Mesenchymal stem cell (in vitro differentiated cells and primary cell): ENCODE results near the gene HDAC4.

Experiments
- DNase-seq: peaks from one replicate; pipeline ENCODE4 v3.0.0-alpha.2; 2013
- H2AFZ ChIP-seq: one replicate; pipeline ENCODE4 v1.6.1; 2013; ENCODE audit warnings: low read depth, mild to moderate bottlenecking, control low read depth, inconsistent platforms, low read length, moderate library complexity
- H2AK5ac ChIP-seq: 2 replicates; pipeline ENCODE4 v1.6.1; 2013; ENCODE audit warnings: low read length, moderate library complexity, mild to moderate bottlenecking, inconsistent platforms; ENCODE audit not compliant: severe bottlenecking
- H2BK120ac ChIP-seq: one replicate; pipeline ENCODE4 v1.6.1; 2013; ENCODE audit warnings: low read depth, mild to moderate bottlenecking, inconsistent platforms, low read length, moderate library complexity
- H2BK12ac ChIP-seq, 2 experiments: one replicate each; pipeline ENCODE4 v1.6.1; 2013; ENCODE audit warnings: inconsistent platforms in 2 of 2, low read length in 2 of 2, mild to moderate bottlenecking in 2 of 2, moderate library complexity in 2 of 2, control low read depth in 1 of 2
- H2BK15ac ChIP-seq: one replicate; pipeline ENCODE4 v1.6.1; 2013; ENCODE audit warnings: mild to moderate bottlenecking, low read depth, inconsistent platforms; ENCODE audit not compliant: poor library complexity, severe bottlenecking
- H2BK5ac ChIP-seq: 2 replicates; pipeline ENCODE4 v1.6.1; 2013; ENCODE audit warnings: low read depth, mild to moderate bottlenecking, low read length, control low read depth, inconsistent platforms; ENCODE audit not compliant: poor library complexity, severe bottlenecking
- H3K14ac ChIP-seq, 2 experiments: one replicate each; pipeline ENCODE4 v1.6.1; 2013; ENCODE audit warnings: inconsistent platforms in 2 of 2, low read length in 2 of 2, control low read depth in 1 of 2, mild to moderate bottlenecking in 1 of 2, moderate library complexity in 1 of 2
- H3K18ac ChIP-seq, 2 experiments: one replicate each; pipeline ENCODE4 v1.6.1; 2013; ENCODE audit warnings: inconsistent platforms in 2 of 2, low read length in 2 of 2, control low read depth in 1 of 2, low read depth in 1 of 2, mild to moderate bottlenecking in 1 of 2
- H3K23ac ChIP-seq, 2 experiments: one replicate each; pipeline ENCODE4 v1.6.1; 2013; ENCODE audit warnings: inconsistent platforms in 2 of 2, low read length in 2 of 2, mild to moderate bottlenecking in 2 of 2, moderate library complexity in 2 of 2, control low read depth in 1 of 2
- H3K27ac ChIP-seq: 2 replicates; pipeline ENCODE4 v1.5.1; 2013; ENCODE audit warnings: mild to moderate bottlenecking, moderate library complexity, low read length, control low read depth, inconsistent platforms; ENCODE audit not compliant: poor library complexity, severe bottlenecking
- H3K27me3 ChIP-seq, 2 experiments: 2 replicates each; pipeline versions ENCODE4 v1.6.1 to v1.7.0; 2013; ENCODE audit warnings: low read length in 2 of 2, mild to moderate bottlenecking in 2 of 2, moderate library complexity in 2 of 2, control low read depth in 1 of 2, inconsistent platforms in 1 of 2; ENCODE audit not compliant: control insufficient read depth in 1 of 2, insufficient read depth in 1 of 2
- H3K36me3 ChIP-seq, 2 experiments: 2 replicates each; pipeline versions ENCODE4 v1.6.1 to v1.7.0; 2013; ENCODE audit warnings: low read length in 2 of 2, control low read depth in 1 of 2, inconsistent platforms in 1 of 2, low read depth in 1 of 2, mild to moderate bottlenecking in 1 of 2; ENCODE audit not compliant: insufficient read depth in 2 of 2, control insufficient read depth in 1 of 2
- H3K4ac ChIP-seq, 2 experiments: one replicate each; pipeline ENCODE4 v1.6.1; 2013; ENCODE audit warnings: inconsistent platforms in 2 of 2, low read length in 2 of 2, mild to moderate bottlenecking in 2 of 2, moderate library complexity in 2 of 2, control low read depth in 1 of 2, low read depth in 1 of 2
- H3K4me1 ChIP-seq: 2 replicates; pipeline ENCODE4 v1.6.1; 2013; ENCODE audit warnings: low read depth, low read length, control low read depth; ENCODE audit not compliant: control insufficient read depth, insufficient read depth
- H3K4me2 ChIP-seq: 2 replicates; pipeline ENCODE4 v1.6.1; 2013; ENCODE audit warnings: low read length, mild to moderate bottlenecking, inconsistent platforms; ENCODE audit not compliant: poor library complexity, severe bottlenecking
- H3K4me3 ChIP-seq, 2 experiments: 2 replicates each; pipeline versions ENCODE4 v1.5.1 to v1.7.0; 2013; ENCODE audit warnings: low read length in 2 of 2, mild to moderate bottlenecking in 2 of 2, control low read depth in 1 of 2, low read depth in 1 of 2; ENCODE audit not compliant: insufficient read depth in 1 of 2
- H3K79me1 ChIP-seq: replicated peaks from 2 replicates; pipeline ENCODE4 v1.6.1; 2013; ENCODE audit warnings: mild to moderate bottlenecking, control low read depth, low read length, inconsistent platforms; ENCODE audit not compliant: poor library complexity, severe bottlenecking
- H3K9ac ChIP-seq: 2 replicates; pipeline ENCODE4 v1.7.0; 2013; ENCODE audit warnings: mild to moderate bottlenecking, low read length, moderate library complexity
- H3K9me3 ChIP-seq: 2 replicates; pipeline ENCODE4 v1.7.0; 2013; ENCODE audit warnings: mild to moderate bottlenecking, low read length; ENCODE audit not compliant: control insufficient read depth
- H4K8ac ChIP-seq: one replicate; pipeline ENCODE4 v1.6.1; 2013; ENCODE audit warnings: inconsistent platforms, mild to moderate bottlenecking, low read length, moderate library complexity
- H4K91ac ChIP-seq: one replicate; pipeline ENCODE4 v1.6.1; 2013; ENCODE audit warnings: mild to moderate bottlenecking, low read length, inconsistent platforms
- WGBS: methylation state at CpG from one replicate; pipeline ENCODE4 v1.1.7; 2013; ENCODE audit warnings: mixed read lengths; 5-methylcytosine and 5-hydroxymethylcytosine counted together

The HDAC4 gene

GRCh38 chr2:239378021-239378917 is 22.6 kb downstream of the HDAC4 start:
- no peak overlapping the region for H2BK12ac ChIP-seq
- WGBS = 95% methylated on average over 36 of the region's 36 CpGs
- H3K27ac ChIP-seq = no peak overlapping the region
- H3K79me1 ChIP-seq = peaks cover 66% of the 10 kb centered on the region
- H2AK5ac ChIP-seq = no peak overlapping the region
- H3K4me3 ChIP-seq = no peak overlapping the region
- no peak overlapping the region for H3K4ac ChIP-seq
- no peak overlapping the region for H3K23ac ChIP-seq
- H2BK120ac ChIP-seq = no peak overlapping the region
- no peak overlapping the region for H3K18ac ChIP-seq
- no peak overlapping the region for H3K4me2 ChIP-seq
- no peak overlapping the region for H2BK5ac ChIP-seq
- no peak for DNase-seq
- no peaks in the 10 kb centered on the region for H3K27me3 ChIP-seq
- no peak overlapping the region for H4K91ac ChIP-seq
- H2BK15ac ChIP-seq = no peak overlapping the region
- peaks cover 6% of the 10 kb centered on the region for H3K4me1 ChIP-seq
- no peak overlapping the region for H2AFZ ChIP-seq
- peaks cover 0 to 54% of the 10 kb centered on the region in 2 experiments for H3K36me3 ChIP-seq
- no peak overlapping the region for H3K14ac ChIP-seq
- H4K8ac ChIP-seq = no peak overlapping the region
- no peak overlapping the region for H3K9ac ChIP-seq
- no peaks in the 10 kb centered on the region for H3K9me3 ChIP-seq

- DNase-seq = no peak
- Histone ChIP-seq H2BK5ac (no peak overlapping the region), H3K18ac (no peak overlapping the region), H3K4me1 (peaks cover 4% of the 10 kb centered on the region), H2BK15ac (no peak overlapping the region), H4K8ac (no peak overlapping the region), H3K79me1 (peaks cover 67% of the 10 kb centered on the region), H3K9ac (no peak overlapping the region), H3K36me3 (peaks cover 0 to 55% of the 10 kb centered on the region in 2 experiments), H2AK5ac (no peak overlapping the region), H3K4ac (no peak overlapping the region), H3K27ac (no peak overlapping the region), H2BK12ac (no peak overlapping the region), H3K9me3 (no peaks in the 10 kb centered on the region), H3K23ac (no peak overlapping the region), H4K91ac (no peak overlapping the region), H3K4me3 (no peak overlapping the region), H3K27me3 (no peaks in the 10 kb centered on the region), H3K4me2 (no peak overlapping the region), H2BK120ac (no peak overlapping the region), H3K14ac (no peak overlapping the region), H2AFZ (no peak overlapping the region)
- 95% methylated on average over 10 of the region's 10 CpGs for WGBS
These were observed 23.2 kb downstream of the HDAC4 start for GRCh38 chr2:239377591-239377990.

- Histone ChIP-seq H3K9ac (no peak overlapping the region), H3K79me1 (peaks cover 70% of the 10 kb centered on the region), H2AK5ac (no peak overlapping the region), H3K4me2 (no peak overlapping the region), H3K4me3 (no peak overlapping the region), H2BK15ac (no peak overlapping the region), H3K14ac (no peak overlapping the region), H2AFZ (no peak overlapping the region), H3K36me3 (peaks cover 0 to 55% of the 10 kb centered on the region in 2 experiments), H3K23ac (no peak overlapping the region), H2BK12ac (no peak overlapping the region), H2BK120ac (no peak overlapping the region), H3K27ac (no peak overlapping the region), H3K9me3 (no peaks in the 10 kb centered on the region), H3K4ac (no peak overlapping the region), H3K27me3 (no peaks in the 10 kb centered on the region), H3K18ac (no peak overlapping the region), H3K4me1 (peaks cover 4% of the 10 kb centered on the region), H2BK5ac (no peak overlapping the region), H4K91ac (no peak overlapping the region), H4K8ac (no peak overlapping the region)
- no peak for DNase-seq
- 97% methylated on average over 21 of the region's 21 CpGs for WGBS
These were observed 23.8 kb downstream of the HDAC4 start for GRCh38 chr2:239376942-239377531.

GRCh38 chr2:239376351-239376750 is 24.5 kb downstream of the HDAC4 start:
- no peak overlapping the region for H3K4ac ChIP-seq
- peaks cover 0 to 60% of the 10 kb centered on the region in 2 experiments for H3K36me3 ChIP-seq
- H2BK5ac ChIP-seq = no peak overlapping the region
- H2AFZ ChIP-seq = no peak overlapping the region
- H2BK12ac ChIP-seq = no peak overlapping the region
- H4K91ac ChIP-seq = no peak overlapping the region
- H3K4me1 ChIP-seq = peaks cover 4% of the 10 kb centered on the region
- H3K4me2 ChIP-seq = no peak overlapping the region
- no peak overlapping the region for H3K18ac ChIP-seq
- H3K79me1 ChIP-seq = peaks cover 73% of the 10 kb centered on the region
- H2BK15ac ChIP-seq = no peak overlapping the region
- no peak overlapping the region for H3K9ac ChIP-seq
- H3K27me3 ChIP-seq = no peaks in the 10 kb centered on the region
- H3K27ac ChIP-seq = no peak overlapping the region
- H3K14ac ChIP-seq = no peak overlapping the region
- no peaks in the 10 kb centered on the region for H3K9me3 ChIP-seq
- no peak overlapping the region for H3K23ac ChIP-seq
- no peak overlapping the region for H2AK5ac ChIP-seq
- DNase-seq = no peak
- no peak overlapping the region for H4K8ac ChIP-seq
- H3K4me3 ChIP-seq = no peak overlapping the region
- H2BK120ac ChIP-seq = no peak overlapping the region
- 94% methylated on average over 13 of the region's 13 CpGs for WGBS
